GM18907 (cell line): Measurements from ENCODE around the gene TAPBP.
A peak's percentile ranks its signal among the peaks of the same experiment; 100 is the strongest.

Source experiments
- ATAC-seq: cut with Tn5 transposase; IDR thresholded peaks from one replicate; pipeline ENCODE4 v1.9.1; 2021; ENCODE audit warnings: mild to moderate bottlenecking, moderate library complexity; ENCODE audit not compliant: unreplicated experiment

Gene TAPBP

DNA sequence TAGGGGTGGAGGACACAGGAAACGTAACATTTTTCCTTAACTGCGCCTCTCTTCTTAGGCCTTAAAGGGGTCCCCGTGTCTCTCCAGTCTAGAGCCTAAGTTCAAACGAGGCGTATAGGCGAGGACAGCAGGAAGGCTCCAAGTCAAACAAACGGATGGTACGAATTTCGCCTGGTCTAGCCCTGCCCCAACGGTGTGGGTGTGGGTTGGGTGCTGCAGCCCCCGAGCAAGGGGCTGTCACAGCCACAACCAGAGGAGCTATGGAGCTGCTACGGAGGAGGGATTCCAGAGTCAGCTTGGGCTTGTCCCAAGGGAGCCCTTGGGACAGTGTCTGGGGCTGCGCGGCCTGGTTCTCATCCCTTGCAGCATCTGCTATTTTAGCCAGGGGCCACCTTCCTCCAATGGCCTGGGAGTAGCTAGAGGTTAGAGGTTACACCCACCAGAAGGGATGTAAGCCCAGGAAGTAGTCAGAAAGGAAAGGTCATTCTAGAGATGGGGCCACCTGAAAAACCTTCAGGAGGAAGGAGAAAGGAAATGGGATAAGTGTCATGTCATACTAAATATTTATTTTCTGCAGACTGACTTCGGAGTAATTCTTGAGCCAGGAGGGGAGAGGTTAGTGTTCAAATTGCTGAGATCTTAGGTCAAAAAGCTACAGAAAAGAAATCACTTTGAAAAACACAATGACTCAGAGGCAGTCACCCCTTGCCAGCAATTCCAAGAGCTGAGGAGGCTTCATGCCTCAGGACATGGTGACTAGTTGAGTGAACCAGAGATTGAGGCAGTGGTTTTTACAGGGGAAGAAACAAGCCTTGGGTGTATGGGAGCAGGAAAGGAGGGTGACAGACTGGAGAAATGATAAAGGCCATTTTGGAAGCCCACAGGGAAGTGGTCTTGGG lies 63.9 kb downstream of the TAPBP start:
- ATAC-seq: peak; percentile 5
